H9 (cell line): Measurements from ENCODE around the gene RNF113A. TPM values are rescaled to one million over a fixed set of nuclear protein-coding genes. Genes with fewer than 3 reads are reported as not detected.

Experiments
- DNase-seq: peaks from one replicate; pipeline ENCODE4 v3.0.0-alpha.2; 2017
- H2AFZ ChIP-seq: one replicate; pipeline ENCODE4 v1.6.1; 2013; ENCODE audit warnings: mild to moderate bottlenecking, low read length, control low read depth, moderate library complexity
- H2AK5ac ChIP-seq: 2 replicates; pipeline ENCODE4 v1.6.1; 2013; ENCODE audit warnings: low read length, control low read depth, mixed read lengths; ENCODE audit not compliant: insufficient read length
- H2BK120ac ChIP-seq: one replicate; pipeline ENCODE4 v1.6.1; 2013; ENCODE audit warnings: low read depth, mild to moderate bottlenecking, low read length, control low read depth, inconsistent platforms; ENCODE audit not compliant: poor library complexity, severe bottlenecking
- H2BK12ac ChIP-seq: 2 replicates; pipeline ENCODE4 v1.6.1; 2013; ENCODE audit warnings: low read length, control low read depth, mixed read lengths, low read depth; ENCODE audit not compliant: insufficient read length
- H2BK15ac ChIP-seq: 2 replicates; pipeline ENCODE4 v1.6.1; 2013; ENCODE audit warnings: low read depth, low read length, control low read depth
- H2BK20ac ChIP-seq: one replicate; pipeline ENCODE4 v1.6.1; 2013; ENCODE audit warnings: low read depth, mild to moderate bottlenecking, low read length, control low read depth, inconsistent platforms; ENCODE audit not compliant: poor library complexity, severe bottlenecking
- H2BK5ac ChIP-seq: 2 replicates; pipeline ENCODE4 v1.6.1; 2013; ENCODE audit warnings: low read length, control low read depth, mixed read lengths; ENCODE audit not compliant: insufficient read length
- H3K14ac ChIP-seq: 2 replicates; pipeline ENCODE4 v1.6.1; 2013; ENCODE audit warnings: low read length, control low read depth; ENCODE audit not compliant: insufficient read depth
- H3K18ac ChIP-seq: 2 replicates; pipeline ENCODE4 v1.6.1; 2013; ENCODE audit warnings: low read depth, mild to moderate bottlenecking, mixed read lengths, low read length, control low read depth; ENCODE audit not compliant: insufficient read length
- H3K23ac ChIP-seq: 2 replicates; pipeline ENCODE4 v1.6.1; 2013; ENCODE audit warnings: low read length, control low read depth, mixed read lengths, low read depth; ENCODE audit not compliant: insufficient read length
- H3K23me2 ChIP-seq: 2 replicates; pipeline ENCODE4 v1.6.1; 2013; ENCODE audit warnings: low read depth, mild to moderate bottlenecking, mixed read lengths, low read length, control low read depth; ENCODE audit not compliant: insufficient read length, poor library complexity, severe bottlenecking
- H3K27ac ChIP-seq: 2 replicates; pipeline ENCODE4 v1.5.1; 2013; ENCODE audit warnings: low read length, control low read depth, mixed read lengths, low read depth; ENCODE audit not compliant: insufficient read length
- H3K27me3 ChIP-seq: 2 replicates; pipeline ENCODE4 v1.6.1; 2013; ENCODE audit warnings: low read length, control low read depth, inconsistent platforms; ENCODE audit not compliant: insufficient read depth
- H3K4ac ChIP-seq: 2 replicates; pipeline ENCODE4 v1.6.1; 2013; ENCODE audit warnings: low read depth, mild to moderate bottlenecking, control low read depth, inconsistent platforms, low read length, moderate library complexity
- H3K4me1 ChIP-seq: 2 replicates; pipeline ENCODE4 v1.6.1; 2013; ENCODE audit warnings: low read length, control low read depth, inconsistent platforms; ENCODE audit not compliant: insufficient read depth
- H3K4me2 ChIP-seq: 2 replicates; pipeline ENCODE4 v1.6.1; 2013; ENCODE audit warnings: low read length, control low read depth, mixed read lengths; ENCODE audit not compliant: insufficient read length, insufficient read depth
- H3K56ac ChIP-seq: 2 replicates; pipeline ENCODE4 v1.6.1; 2013; ENCODE audit warnings: low read depth, mild to moderate bottlenecking, mixed read lengths, low read length, control low read depth; ENCODE audit not compliant: insufficient read length
- H3K79me1 ChIP-seq: 2 replicates; pipeline ENCODE4 v1.6.1; 2013; ENCODE audit warnings: low read depth, mild to moderate bottlenecking, moderate library complexity, low read length, control low read depth, inconsistent platforms; ENCODE audit not compliant: insufficient read depth, poor library complexity, severe bottlenecking
- H3K79me2 ChIP-seq: 2 replicates; pipeline ENCODE4 v1.6.1; 2013; ENCODE audit warnings: low read length, control low read depth, inconsistent platforms; ENCODE audit not compliant: insufficient read depth
- H3K9ac ChIP-seq: 2 replicates; pipeline ENCODE4 v1.6.1; 2013; ENCODE audit warnings: low read length, control low read depth, mixed read lengths; ENCODE audit not compliant: insufficient read length; ENCODE audit errors: extremely low read depth
- H3K9me3 ChIP-seq: one replicate; pipeline ENCODE4 v1.6.1; 2013; ENCODE audit warnings: low read depth, low read length, inconsistent platforms; ENCODE audit not compliant: control insufficient read depth
- H3T11ph ChIP-seq: one replicate; pipeline ENCODE4 v1.6.1; 2013; ENCODE audit warnings: mild to moderate bottlenecking, low read length, control low read depth, inconsistent platforms
- H4K20me1 ChIP-seq: one replicate; pipeline ENCODE4 v1.6.1; 2013; ENCODE audit not compliant: control insufficient read depth, insufficient read length, insufficient read depth
- H4K5ac ChIP-seq: 2 replicates; pipeline ENCODE4 v1.6.1; 2013; ENCODE audit warnings: low read depth, mild to moderate bottlenecking, mixed read lengths, low read length, control low read depth; ENCODE audit not compliant: insufficient read length
- H4K8ac ChIP-seq: replicated peaks from 2 replicates; pipeline ENCODE4 v1.6.1; 2013; ENCODE audit warnings: low read length, control low read depth, mixed read lengths, low read depth; ENCODE audit not compliant: insufficient read length
- H4K91ac ChIP-seq: 2 replicates; pipeline ENCODE4 v1.6.1; 2013; ENCODE audit warnings: low read depth, mild to moderate bottlenecking, moderate library complexity, mixed read lengths, low read length, control low read depth; ENCODE audit not compliant: insufficient read length
- H3K27ac Mint-ChIP-seq, 3 experiments: 2 replicates in 2 of 3; 3 replicates in 1 of 3; pipeline ENCODE4 v1.8.0; 2020 to 2021; ENCODE audit warnings: mixed read lengths in 3 of 3, mild to moderate bottlenecking in 1 of 3, moderate library complexity in 1 of 3
- H3K27me3 Mint-ChIP-seq: 2 replicates; pipeline ENCODE4 v1.8.0; 2021; ENCODE audit warnings: low read depth, mild to moderate bottlenecking, moderate library complexity, mixed read lengths
- H3K36me3 Mint-ChIP-seq, 3 experiments: 2 replicates in 2 of 3; 3 replicates in 1 of 3; pipeline ENCODE4 v1.8.0; 2020 to 2021; ENCODE audit warnings: low read depth in 3 of 3, mixed read lengths in 3 of 3; ENCODE audit not compliant: insufficient read depth in 1 of 3
- H3K4me1 Mint-ChIP-seq, 2 experiments: 2 replicates each; pipeline ENCODE4 v1.8.0; 2020; ENCODE audit warnings: mixed read lengths in 2 of 2
- H3K4me3 Mint-ChIP-seq, 2 experiments: 2 replicates in 1 of 2; 3 replicates in 1 of 2; pipeline ENCODE4 v1.8.0; 2020 to 2021; ENCODE audit warnings: mild to moderate bottlenecking in 2 of 2, mixed read lengths in 2 of 2, moderate library complexity in 1 of 2
- H3K9me3 Mint-ChIP-seq, 2 experiments: 2 replicates in 1 of 2; 3 replicates in 1 of 2; pipeline ENCODE4 v1.8.0; 2020; ENCODE audit warnings: mild to moderate bottlenecking in 2 of 2, mixed read lengths in 2 of 2, moderate library complexity in 1 of 2
- CTCF ChIP-seq: fragments of 200-600 bp; sonication (generic); conservative IDR thresholded peaks from 3 replicates; pipeline ENCODE4 v1.8.0; 2021; ENCODE audit warnings: antibody characterized with exemption, mild to moderate bottlenecking
- WGBS: extraction: QIAGEN DNeasy Blood & Tissue Kit; methylation state at CpG from one replicate; pipeline ENCODE4 v1.1.7; 2013; ENCODE audit warnings: missing lambda C conversion rate, low lambda C conversion rate, mixed read lengths; ENCODE audit not compliant: insufficient read length; ENCODE audit errors: extremely low coverage; 5-methylcytosine and 5-hydroxymethylcytosine counted together
- total RNA-seq: library from RNA; stranded (reverse); gene quantifications from 2 replicates; pipeline ENCODE4 v1.2.1, GENCODE V29; 2021

Gene RNF113A
- total RNA-seq, 1 experiment from 2014 or later = 13.7 TPM

GRCh38 chrX:119880076-119880475, 8.5 kb upstream of the RNF113A start:
- H3K27me3 Mint-ChIP-seq = no peaks in the 10 kb centered on the region; the same call in none of the 2 replicates
- no peak overlapping the region for H3K27ac ChIP-seq
- H4K5ac ChIP-seq = no peak overlapping the region
- no peak overlapping the region for H2BK5ac ChIP-seq
- no peak overlapping the region for H3K4ac ChIP-seq
- no peaks in the 10 kb centered on the region for H3K23me2 ChIP-seq
- H3K18ac ChIP-seq = no peak overlapping the region
- H3T11ph ChIP-seq = no peak overlapping the region
- H4K91ac ChIP-seq = no peak overlapping the region
- DNase-seq = no peak
- no peak for TF ChIP-seq CTCF
- H2BK20ac ChIP-seq = no peak overlapping the region
- H3K27ac Mint-ChIP-seq = no peak overlapping the region
- H2AFZ ChIP-seq = no peak overlapping the region
- H3K4me1 Mint-ChIP-seq = peaks cover 0 to 4% of the 10 kb centered on the region in 2 experiments; a peak in 1 of 4 replicates
- H3K79me1 ChIP-seq = no peaks in the 10 kb centered on the region
- H2BK15ac ChIP-seq = no peak overlapping the region
- H3K4me2 ChIP-seq = no peak overlapping the region
- H2AK5ac ChIP-seq = no peak overlapping the region
- H3K36me3 Mint-ChIP-seq = peaks cover 4 to 25% (median 13%) of the 10 kb centered on the region in 3 experiments; a peak in 6 of 7 replicates
- H3K27me3 ChIP-seq = no peaks in the 10 kb centered on the region
- no peak overlapping the region for H3K14ac ChIP-seq
- H2BK12ac ChIP-seq = no peak overlapping the region
- peaks cover 60 to 62% of the 10 kb centered on the region in 2 experiments for H3K9me3 Mint-ChIP-seq
- H3K79me2 ChIP-seq = no peaks in the 10 kb centered on the region
- no peak overlapping the region for H3K23ac ChIP-seq
- no peak overlapping the region for H3K4me3 Mint-ChIP-seq
- H3K9ac ChIP-seq = no peak overlapping the region
- H4K8ac ChIP-seq = no peak overlapping the region
- H3K9me3 ChIP-seq = peaks cover 16% of the 10 kb centered on the region
- no CpG with 5 or more reads among the region's 5 CpGs for WGBS
- no peak overlapping the region for H3K56ac ChIP-seq
- H4K20me1 ChIP-seq = no peaks in the 10 kb centered on the region
- no peaks in the 10 kb centered on the region for H3K4me1 ChIP-seq
- H2BK120ac ChIP-seq = no peak overlapping the region
